Hematopoietic multipotent progenitor cell treated with erythropoietin and hydrocortisone succinate and interleukin-3 and kit ligand, for 15 days (in vitro differentiated cells): ENCODE data around the gene HOXD9.

Source experiments
- DNase-seq: peaks from one replicate; pipeline ENCODE4 v3.0.0-alpha.2; 2015; ENCODE audit warnings: low spot score

The HOXD9 gene

DNA sequence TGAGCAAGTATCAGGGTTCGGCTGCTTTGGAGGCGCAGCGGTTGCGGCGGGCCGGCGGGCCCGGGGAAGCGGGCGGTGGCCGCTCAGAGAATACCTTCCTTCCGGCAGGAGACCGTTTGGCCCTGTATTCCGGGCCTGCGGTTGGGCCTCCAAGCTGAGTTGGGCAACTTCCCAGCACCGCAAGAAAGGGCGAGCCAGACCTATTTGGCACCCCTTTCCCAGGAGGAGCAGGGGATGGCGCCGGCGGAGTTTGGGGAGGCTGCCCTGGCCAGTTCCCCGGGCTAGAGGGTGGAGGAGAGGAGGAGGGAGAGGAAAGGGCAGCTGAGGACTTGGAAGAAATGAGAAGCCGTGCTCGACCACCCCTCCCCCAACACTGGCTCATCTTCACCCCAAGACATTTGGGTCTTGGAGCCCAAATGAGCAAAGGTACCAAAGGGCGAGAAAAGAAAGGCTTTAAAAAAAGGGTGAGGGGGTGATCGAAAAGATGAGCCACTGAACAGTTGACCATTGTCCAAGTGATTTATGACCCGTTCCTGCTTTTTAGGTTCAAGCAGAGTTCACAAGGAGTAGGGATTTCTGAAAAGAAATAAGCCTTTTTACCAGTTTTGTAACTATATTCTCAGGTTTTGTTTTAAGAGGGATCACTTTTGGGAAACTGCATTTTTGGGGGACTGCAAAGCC, 43.0 kb downstream of the HOXD9 start:
- DNase-seq = no peak

DNA sequence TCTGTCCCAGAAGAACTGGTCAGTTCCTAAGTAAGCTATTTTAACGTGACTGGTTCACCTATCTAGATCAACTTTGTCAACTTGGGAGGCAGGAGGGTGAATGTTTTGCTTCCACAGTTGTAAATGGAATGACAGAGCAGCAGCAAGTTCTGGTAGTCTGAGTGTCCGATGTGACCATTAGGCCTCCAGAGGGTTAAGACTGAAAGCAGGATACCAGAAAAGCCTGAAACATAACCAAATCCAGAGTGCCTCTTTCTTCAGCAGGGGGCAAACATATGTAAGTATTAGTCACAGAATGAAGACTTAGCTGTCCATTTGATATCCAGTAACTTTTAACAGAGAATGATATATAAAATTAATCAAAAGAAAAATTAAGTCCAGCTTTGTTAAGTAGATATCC, 43.8 kb downstream of the HOXD9 start:
- no peak for DNase-seq

GRCh38 chr2:176167398-176167797, 44.9 kb downstream of the HOXD9 start:
- no peak for DNase-seq

DNA sequence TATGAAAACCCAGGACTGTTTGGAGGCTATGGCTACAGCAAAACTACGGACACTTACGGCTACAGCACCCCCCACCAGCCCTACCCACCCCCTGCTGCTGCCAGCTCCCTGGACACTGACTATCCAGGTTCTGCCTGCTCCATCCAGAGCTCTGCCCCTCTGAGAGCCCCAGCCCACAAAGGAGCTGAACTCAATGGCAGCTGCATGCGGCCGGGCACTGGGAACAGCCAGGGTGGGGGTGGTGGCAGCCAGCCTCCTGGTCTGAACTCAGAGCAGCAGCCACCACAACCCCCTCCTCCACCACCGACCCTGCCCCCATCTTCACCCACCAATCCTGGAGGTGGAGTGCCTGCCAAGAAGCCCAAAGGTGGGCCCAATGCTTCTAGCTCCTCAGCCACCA, 46.7 kb downstream of the HOXD9 start:
- DNase-seq = no peak

GRCh38 chr2:176169711-176170110, 47.2 kb downstream of the HOXD9 start:
- DNase-seq = no peak

GRCh38 chr2:176170602-176171305, 48.2 kb downstream of the HOXD9 start:
- no peak for DNase-seq

GRCh38 chr2:176171351-176172006, 49.0 kb downstream of the HOXD9 start:
- DNase-seq = no peak

DNA sequence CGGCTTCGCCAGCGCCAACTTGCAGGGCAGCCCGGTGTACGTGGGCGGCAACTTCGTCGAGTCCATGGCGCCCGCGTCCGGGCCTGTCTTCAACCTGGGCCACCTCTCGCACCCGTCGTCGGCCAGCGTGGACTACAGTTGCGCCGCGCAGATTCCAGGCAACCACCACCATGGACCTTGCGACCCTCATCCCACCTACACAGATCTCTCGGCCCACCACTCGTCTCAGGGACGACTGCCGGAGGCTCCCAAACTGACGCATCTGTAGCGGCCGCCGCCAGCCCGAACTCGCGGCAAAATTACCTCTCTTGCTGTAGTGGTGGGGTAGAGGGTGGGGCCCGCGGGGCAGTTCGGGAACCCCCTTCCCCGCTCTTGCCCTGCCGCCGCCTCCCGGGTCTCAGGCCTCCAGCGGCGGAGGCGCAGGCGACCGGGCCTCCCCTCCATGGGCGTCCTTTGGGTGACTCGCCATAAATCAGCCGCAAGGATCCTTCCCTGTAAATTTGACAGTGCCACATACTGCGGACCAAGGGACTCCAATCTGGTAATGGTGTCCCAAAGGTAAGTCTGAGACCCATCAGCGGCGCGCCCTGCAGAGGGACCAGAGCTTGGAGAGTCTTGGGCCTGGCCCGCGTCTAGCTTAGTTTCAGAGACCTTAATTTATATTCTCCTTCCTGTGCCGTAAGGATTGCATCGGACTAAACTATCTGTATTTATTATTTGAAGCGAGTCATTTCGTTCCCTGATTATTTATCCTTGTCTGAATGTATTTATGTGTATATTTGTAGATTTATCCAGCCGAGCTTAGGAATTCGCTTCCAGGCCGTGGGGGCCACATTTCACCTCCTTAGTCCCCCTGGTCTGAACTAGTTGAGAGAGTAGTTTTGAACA, 49.7 kb downstream of the HOXD9 start:
- no peak for DNase-seq

DNA sequence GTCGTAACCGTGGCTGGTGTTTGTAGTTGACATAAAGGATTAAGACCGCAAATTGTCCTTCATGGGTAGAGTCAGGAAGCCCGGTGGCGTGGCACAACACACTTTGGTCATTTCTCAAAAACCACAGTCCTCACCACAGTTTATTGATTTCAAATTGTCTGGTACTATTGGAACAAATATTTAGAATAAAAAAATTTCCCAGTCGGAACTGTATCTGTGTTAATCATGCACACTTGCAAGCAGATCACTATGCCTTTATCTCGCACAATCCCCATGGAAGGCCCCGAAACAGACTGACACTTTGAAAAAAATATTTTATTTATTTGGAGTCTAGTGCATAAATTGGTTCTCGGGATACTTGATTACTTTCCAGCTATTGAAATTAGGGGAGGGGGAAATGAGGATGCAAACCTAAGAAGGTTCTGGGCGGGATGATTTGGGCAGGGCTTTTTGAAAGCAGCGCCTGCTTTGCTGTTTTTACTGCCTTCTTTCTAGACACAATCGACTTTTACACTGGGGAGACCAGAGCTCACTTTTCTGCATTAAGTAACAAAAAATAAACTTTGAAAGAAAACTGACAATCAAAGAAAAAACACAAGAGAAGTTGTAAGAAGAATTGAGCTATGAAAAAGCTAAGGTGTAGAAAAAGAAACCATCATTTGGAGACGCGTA, 50.5 kb downstream of the HOXD9 start:
- no peak for DNase-seq

DNA sequence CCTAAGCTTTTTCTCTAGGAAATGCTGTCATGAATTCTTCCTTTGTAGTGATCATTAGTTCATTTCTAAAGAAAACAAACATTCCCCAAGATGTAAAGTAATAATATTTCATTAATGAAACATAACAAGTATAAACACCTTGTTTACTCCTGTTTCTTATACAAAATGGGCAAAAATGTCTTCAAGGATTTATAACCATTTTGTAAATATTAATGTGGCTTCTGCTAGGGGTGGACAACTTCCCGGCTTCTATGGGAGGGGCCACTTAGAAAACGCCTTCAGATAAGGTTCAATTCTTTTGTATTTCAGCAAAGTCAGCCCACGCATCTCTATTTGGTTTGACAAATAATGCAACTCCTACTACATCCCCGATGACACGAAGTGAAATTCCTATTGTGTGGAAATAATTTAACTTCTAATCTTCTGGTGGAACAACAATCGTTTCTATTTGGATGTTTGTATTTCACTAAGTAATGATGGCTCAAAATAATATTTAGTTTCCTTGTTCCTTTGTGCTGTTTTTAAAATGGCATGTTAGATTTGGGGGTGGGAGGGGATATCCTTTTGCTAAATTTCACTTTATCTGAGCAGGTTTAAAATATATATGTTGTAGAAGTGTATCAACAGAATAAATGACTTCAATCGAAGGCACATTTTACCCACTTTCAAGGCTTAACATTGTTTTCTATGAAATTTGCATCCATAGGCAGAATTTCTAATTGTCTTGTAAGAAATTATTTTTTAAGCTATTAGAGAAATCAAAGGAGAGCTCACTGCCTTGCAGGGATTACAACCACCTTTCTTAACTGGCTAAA, 51.3 kb downstream of the HOXD9 start:
- DNase-seq = no peak

DNA sequence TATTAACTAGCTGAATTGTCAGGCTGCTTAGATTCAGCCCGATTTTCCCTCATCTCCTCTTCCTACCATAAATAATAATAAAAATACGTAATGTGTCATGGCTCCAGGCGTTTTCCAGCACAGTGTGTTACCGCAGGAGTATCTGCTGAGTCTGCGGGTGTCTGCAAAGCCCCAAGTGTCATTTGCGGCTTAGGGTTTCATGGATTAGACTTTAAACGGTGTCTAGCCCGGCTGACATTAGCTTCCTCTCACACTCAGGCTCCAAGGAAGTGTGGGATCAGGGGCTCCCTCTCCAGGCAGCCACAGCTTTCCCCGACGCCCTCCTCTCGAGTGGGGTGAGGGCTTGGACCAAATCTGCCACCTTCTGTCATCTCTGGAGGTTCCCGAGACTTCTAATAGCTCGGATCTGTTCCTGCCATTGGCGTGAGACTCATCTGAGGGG, 51.9 kb downstream of the HOXD9 start:
- DNase-seq = no peak
